ENCODE data around the gene NEAT1.

DNA sequence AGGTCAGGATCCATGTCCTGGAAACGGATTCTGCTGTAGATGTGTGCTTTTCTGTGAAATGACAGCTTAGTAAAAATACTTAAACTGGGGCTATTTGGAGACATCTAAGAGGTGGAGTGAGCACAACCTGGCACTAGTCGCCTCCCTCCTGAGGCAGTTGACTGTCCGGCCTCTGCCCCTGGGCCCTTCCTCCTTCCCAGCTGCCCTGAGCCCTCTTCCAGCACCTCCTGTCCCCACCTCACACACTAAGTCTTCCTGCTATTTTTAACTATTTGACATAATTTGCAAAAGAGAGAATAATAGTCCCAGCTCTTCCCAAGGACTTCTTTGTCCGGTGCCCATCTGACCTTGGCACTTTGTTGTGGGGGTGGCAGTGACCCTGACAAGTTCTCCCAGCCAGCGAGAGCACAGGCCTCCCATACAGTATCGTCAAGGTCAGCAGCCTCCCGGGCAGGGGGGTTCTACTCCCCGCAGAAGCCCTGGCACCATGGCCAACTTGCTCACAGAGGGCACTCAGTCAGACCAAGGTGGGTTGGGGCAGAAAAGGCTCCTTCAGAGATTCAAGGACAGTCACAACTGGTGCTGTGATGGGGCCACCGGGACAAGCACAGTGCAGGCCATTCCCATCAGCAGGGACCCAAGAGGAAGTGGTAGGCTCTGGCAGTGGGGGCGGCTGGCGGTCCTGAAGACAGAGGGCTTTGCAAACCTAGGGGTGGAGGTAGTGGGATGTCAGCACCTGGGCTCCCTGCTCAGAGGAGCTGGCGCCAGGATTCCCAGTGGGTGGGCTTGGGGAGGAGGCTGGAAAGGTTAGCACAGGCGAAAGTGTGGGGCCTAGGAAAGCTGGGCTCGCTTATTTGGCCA lies 5.5 kb upstream of the NEAT1 start:
- no peak for TF ChIP-seq CTCF (IDR thresholded peaks at IDR 0.05)
- TF ChIP-seq POLR2A (IDR thresholded peaks at IDR 0.05): no peak

Measured in esophagus squamous epithelium (tissue), 4 donors.